ENCODE data around the gene C18orf63.

- TF ChIP-seq CTCF (IDR thresholded peaks at IDR 0.05) (no peak), POLR2A (IDR thresholded peaks at IDR 0.05) (no peak), EP300 (IDR thresholded peaks at IDR 0.05) (no peak)
Measured at GRCh38 chr18:74303306-74303705, 12.3 kb upstream of the C18orf63 start.

All from ovary (tissue), 3 donors.